8988T (cell line): Measurements from ENCODE around the gene ANK3.

ENCODE experiments used
- DNase-seq: peaks from one replicate; pipeline ENCODE4 v3.0.0; 2011

ANK3 gene

DNA sequence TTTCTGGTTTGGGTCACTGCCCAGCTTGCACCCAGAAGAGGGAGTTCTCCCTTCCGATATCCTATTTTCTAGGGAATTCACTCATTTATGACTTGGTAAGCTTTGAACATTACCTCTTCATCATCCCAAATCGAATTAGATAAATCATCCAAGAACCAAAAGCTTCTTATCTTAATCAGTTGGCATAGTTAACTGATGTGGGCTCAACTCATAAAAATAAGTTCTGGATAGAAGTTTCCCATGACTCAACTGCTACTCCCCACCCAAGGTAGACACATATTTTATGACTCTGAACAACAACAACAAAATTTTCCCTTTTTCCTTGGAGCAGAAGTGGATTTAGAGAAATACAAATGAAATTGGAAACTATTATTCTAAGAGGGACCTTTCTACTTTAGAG, 380.4 kb downstream of the ANK3 start:
- no peak for DNase-seq

DNA sequence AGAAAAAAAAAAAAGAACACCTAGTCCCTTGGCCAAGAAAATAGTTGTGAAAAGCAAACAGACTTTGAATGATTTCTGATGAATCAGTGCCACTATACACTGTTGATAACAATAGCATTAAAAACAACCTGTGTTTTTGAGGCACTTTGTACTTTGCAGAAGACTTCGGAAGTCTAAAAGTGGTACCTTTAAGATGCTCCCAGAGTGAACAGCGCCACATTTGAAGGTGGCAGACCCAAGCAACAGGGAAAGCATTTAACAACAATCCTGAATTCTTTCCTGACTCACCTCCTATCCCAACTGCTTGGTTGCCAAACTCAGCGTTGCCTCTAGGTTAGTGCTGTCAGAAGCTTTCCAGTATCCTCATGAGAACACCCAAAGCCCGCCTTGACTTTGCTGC, 380.9 kb downstream of the ANK3 start:
- no peak for DNase-seq

DNA sequence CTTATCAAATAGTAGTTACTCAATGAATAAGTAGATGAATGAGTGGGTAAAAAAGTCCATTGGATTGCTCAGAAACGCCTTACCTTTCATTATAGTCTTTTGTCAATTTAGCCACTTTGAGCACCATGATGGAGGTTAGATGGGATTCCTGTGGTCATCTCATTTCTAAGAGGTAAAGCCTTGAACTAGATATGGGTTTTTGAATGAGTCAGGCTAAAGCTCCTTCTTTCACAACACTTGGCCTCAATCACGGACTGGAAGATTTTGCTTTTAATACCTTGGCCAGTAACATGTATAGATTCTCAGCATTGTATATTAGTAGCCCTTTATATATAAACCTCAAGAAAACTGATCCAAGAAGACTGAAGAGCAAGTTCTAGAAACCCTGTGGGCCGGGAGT, 383.6 kb downstream of the ANK3 start:
- no peak for DNase-seq

DNA sequence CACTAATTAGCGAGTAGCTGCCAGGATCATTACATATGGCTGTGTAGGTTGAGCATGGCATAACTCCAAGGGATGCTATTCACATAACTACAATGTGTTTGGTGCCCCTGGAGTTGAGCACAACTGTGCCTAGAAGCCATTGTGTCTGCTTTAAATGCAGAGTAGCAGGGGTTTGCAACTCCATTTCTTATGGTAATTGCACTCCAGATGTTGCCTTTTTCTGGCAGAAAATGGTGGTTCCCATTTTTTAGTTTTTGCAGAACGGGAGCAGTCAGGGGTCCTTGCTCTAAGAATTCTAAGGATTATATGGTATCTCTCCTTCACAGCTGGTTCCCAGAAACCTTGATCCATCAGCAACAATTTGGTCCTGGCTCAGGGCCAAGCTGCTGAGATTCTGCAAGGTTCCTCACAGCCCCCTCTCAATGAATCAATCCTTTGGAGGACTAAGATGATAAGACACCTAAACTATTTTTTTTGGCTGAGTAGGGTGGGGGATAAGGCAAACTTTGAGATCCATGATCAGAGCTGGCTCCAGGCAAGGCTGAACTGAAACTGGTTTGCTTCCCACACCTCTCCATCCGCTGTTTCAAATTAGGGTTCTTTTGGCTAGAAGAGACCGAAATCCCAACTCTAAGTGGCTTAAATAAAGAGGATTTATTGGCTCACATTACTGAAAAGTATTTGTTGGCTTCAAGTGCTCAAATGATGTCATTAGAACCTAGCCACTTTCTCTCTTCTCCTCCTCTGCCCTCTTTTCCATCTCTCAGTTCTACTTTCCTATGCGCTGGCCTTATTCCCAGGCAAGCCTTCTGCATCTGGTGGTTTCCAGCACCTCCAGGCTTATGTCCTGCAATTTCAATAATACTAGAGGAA, 385.8 kb downstream of the ANK3 start:
- no peak for DNase-seq

- no peak for DNase-seq
Observed at GRCh38 chr10:60000747-60001146, 388.9 kb downstream of the ANK3 start.

DNA sequence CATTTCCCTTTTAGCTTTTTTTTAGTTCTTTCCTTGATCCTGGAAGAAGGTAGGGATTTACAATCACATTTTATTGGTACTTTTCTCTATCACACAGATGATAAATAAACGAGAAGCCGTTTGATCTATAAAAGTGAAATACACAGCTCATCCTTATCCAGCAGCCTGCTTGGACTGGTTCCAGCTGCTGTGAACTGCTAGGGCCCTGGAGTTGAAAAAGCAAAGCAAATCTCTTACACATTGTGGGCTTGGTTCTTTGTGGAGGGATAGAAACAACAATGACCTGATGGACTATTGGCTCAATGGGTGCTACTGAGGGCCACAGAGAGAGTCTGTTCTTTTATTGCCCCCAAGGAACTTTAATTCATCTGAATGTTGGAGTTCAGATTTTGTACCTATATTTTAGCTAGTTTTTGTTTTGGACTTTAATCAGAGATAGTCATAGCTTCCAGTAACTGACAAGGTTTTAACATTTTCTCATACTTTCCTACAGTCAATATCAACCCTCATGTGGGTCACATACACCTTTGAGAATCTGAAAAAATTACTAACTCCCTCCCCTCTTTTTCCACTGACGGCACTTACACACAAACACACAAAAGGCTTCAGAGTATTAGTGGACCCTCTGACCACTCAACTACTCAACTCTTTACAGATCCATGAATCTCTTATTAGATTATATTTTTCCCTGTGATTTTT, 391.7 kb downstream of the ANK3 start:
- DNase-seq = no peak

- DNase-seq = no peak
Observed at GRCh38 chr10:59995862-59996261, 393.8 kb downstream of the ANK3 start.

GRCh38 chr10:59993931-59994330, 395.7 kb downstream of the ANK3 start:
- DNase-seq = no peak

DNA sequence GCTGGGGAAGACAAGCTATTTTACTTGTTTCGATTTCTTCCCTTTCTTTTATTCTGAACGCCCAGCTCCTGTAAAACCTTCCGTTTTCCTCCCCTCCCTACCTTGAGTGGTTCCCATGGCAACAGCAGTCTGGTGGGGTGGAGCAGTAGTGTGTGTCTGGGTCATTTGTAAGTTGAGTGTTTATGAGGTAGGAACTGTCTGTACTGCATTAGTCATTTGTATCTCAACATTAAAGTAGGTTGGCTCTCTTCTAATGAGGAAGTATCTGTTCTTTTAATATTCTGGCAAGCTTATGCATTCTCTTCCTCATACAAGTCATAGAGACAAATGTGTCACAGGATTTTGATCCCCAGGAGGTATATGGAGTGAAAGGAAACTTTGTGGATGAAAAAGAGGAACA, 398.0 kb downstream of the ANK3 start:
- DNase-seq = no peak

- DNase-seq = no peak
Observed at GRCh38 chr10:59991117-59991516, 398.6 kb downstream of the ANK3 start.

DNA sequence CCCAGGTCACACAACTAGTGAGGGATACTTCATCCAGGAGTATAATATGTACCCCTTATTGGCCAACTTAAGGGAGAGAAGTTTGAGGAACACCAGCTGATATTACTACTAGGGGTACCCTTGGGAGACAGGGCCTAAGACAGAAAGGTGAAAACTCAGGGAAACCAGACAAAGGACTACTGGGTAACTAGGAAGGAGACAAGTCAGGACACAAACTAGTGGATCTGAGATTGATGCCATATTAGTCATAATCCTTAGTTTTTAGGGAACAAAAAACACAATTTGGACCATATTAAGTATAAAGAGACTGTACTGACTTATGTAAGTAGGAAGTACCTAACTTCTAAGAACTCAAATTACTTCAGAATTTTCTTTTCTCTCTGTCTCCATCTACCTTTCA, 404.0 kb downstream of the ANK3 start:
- no peak for DNase-seq

DNA sequence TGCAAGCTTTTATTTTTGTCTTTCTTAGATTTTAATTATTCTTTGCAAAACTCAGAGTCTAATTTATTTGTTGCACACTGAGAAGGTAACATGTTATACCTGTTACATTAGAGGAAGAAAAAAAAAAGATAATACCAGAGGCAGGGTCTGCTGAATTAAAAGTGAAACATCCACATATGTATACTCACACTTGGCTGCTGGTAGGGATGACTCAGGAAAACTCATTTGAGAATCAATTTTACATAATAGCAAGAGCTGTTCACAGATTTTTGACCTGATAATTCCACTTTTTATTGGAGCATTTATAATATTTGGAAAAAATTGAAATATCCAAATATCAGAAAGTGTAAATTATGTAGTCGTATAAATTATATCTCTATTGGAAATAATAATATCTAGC, 405.3 kb downstream of the ANK3 start:
- no peak for DNase-seq

DNA sequence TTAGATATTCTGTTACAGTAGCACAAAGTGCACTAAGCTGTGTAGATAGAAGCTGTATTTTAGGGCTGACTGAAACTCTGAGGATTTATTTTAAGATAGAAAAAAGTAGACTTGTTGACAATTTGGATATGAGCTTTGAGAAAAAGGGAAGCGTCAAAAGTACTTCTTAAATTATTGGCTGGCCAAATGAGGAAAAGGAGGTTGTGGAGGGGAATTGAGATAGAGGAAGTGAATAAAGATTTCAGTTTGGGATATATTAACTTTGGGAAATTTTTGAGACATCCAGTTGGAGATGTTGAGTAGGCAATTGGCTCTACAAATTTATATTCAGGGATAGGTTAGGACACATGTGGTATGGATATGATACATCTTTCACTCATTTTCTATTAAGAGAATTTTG, 409.3 kb downstream of the ANK3 start:
- DNase-seq = no peak

DNA sequence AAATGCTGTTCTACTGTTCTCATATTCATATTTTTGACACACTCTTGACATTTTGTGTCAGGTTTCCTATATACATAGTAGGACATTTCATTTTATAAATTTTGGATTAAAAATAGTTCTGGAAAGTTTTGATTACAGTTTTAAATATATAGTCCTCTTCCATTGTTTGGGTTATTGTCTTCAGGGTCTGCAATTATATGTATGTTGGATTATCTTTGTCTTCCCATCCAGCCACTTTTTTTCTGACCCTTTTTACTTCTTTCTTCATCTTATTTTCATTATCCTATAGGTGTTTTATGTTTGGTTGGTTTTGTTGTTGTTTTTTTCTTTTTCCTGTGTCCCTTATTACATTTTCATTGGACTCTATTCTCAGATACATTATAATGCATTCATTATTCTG, 412.2 kb downstream of the ANK3 start:
- DNase-seq = no peak

DNA sequence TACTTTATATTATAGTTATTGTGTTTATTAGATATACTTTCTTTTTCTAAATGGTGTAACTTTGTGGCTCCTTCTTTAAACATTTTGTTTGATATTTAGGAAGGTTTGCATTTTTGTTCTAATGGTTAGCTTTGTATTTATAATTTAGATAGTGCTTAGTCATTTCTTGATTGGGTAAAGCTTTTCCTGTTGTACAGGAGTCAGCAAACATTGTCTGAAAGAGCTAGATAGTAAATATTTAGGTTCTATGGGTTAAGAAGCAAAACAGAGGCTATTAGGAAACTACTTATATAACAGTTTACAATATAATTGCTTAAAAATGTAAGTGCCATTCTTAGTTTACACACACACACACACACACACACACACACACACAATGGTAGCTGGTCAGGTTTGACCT, 412.8 kb downstream of the ANK3 start:
- DNase-seq = no peak
